G401.6 (cell line): ENCODE results near the gene ZNF341.

ENCODE experiments used
- FAIRE-seq: peaks from 2 replicates; lab custom pipeline; 2012; peaks lifted over from hg19 to GRCh38; lab: Jason Lieb, UNC

Gene ZNF341

GRCh38 chr20:33796263-33796906 is 64.6 kb downstream of the ZNF341 start:
- no peak for FAIRE-seq

GRCh38 chr20:33796907-33797544 is 65.2 kb downstream of the ZNF341 start:
- no peak for FAIRE-seq

GRCh38 chr20:33798444-33798843 is 66.6 kb downstream of the ZNF341 start:
- FAIRE-seq, result no peak

- no peak for FAIRE-seq
Observed at GRCh38 chr20:33803921-33804337, 72.1 kb downstream of the ZNF341 start.

- FAIRE-seq, result no peak
Observed at GRCh38 chr20:33808388-33808787, 76.6 kb downstream of the ZNF341 start.

- no peak for FAIRE-seq
Observed at GRCh38 chr20:33810259-33810658, 78.5 kb downstream of the ZNF341 start.

GRCh38 chr20:33810885-33811775 is 79.3 kb downstream of the ZNF341 start, which contains the start of gene CHMP4B:
TSS of gene CHMP4B (plus strand) at chr20:33811348. CDS start at chr20:33811469, 121 bp downstream.
- peak; percentile 92 for FAIRE-seq

- no peak for FAIRE-seq
Observed at GRCh38 chr20:33811776-33812151, 80.0 kb downstream of the ZNF341 start.

- no peak for FAIRE-seq
Observed at GRCh38 chr20:33812152-33812849, 80.5 kb downstream of the ZNF341 start.

- no peak for FAIRE-seq
Observed at GRCh38 chr20:33812908-33813462, 81.2 kb downstream of the ZNF341 start.

- no peak for FAIRE-seq
Observed at GRCh38 chr20:33814238-33814712, 82.5 kb downstream of the ZNF341 start.

GRCh38 chr20:33815671-33816070 is 83.9 kb downstream of the ZNF341 start:
- no peak for FAIRE-seq

GRCh38 chr20:33816191-33816590 is 84.4 kb downstream of the ZNF341 start:
- no peak for FAIRE-seq

GRCh38 chr20:33817411-33817810 is 85.6 kb downstream of the ZNF341 start:
- no peak for FAIRE-seq

- no peak for FAIRE-seq
Observed at GRCh38 chr20:33819456-33819855, 87.7 kb downstream of the ZNF341 start.

- no peak for FAIRE-seq
Observed at GRCh38 chr20:33820362-33820761, 88.6 kb downstream of the ZNF341 start.

GRCh38 chr20:33821270-33821836 is 89.6 kb downstream of the ZNF341 start:
- no peak for FAIRE-seq

GRCh38 chr20:33822423-33822822 is 90.6 kb downstream of the ZNF341 start:
- FAIRE-seq, result no peak

GRCh38 chr20:33822991-33823390 is 91.2 kb downstream of the ZNF341 start:
- no peak for FAIRE-seq

GRCh38 chr20:33824852-33825251 is 93.1 kb downstream of the ZNF341 start:
- FAIRE-seq, result no peak
